A673 (cell line): ENCODE measurements around the gene TAF6.

Experiments used
- CTCF ChIP-seq: fragments of 300-800, 200-600 bp; sonication (generic); conservative IDR thresholded peaks from 2 replicates; pipeline ENCODE4 v1.5.1; 2017; ENCODE audit warnings: low read depth, mild to moderate bottlenecking, antibody characterized with exemption, low read length, moderate library complexity, mixed read lengths
- EZH2 ChIP-seq: fragments of 200-600 bp; sonication (generic); IDR thresholded peaks from 2 replicates; pipeline ENCODE4 v1.6.1; 2017; ENCODE audit warnings: borderline replicate concordance, low read depth, mild to moderate bottlenecking, mixed read lengths, antibody characterized with exemption, low read length; ENCODE audit not compliant: poor library complexity, severe bottlenecking

- TF ChIP-seq CTCF (no peak), EZH2 (no peak)
Measured at GRCh38 chr7:100122568-100122967, 3.4 kb upstream of the TAF6 start.
